ENCODE results near the gene PDE5A.

The PDE5A gene

DNA sequence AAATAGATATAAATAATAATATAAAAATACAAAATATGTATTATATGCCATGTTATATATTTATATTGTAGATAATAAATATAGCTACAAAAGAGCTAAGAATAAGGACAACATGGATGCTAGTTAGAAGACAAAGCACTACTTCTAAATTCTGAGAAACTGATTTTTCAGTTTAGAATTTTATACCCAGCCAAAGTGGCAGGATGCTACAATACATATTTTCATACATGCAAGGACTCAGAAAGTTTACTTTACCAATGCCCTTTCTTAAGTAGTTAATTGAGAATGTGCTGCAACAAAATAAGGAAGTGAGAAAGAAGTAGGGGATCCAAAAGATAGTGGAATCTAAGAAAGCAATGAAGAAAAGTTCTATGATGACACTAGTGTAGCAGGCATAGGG, 64.5 kb downstream of the PDE5A start:
- no peak for TF ChIP-seq SIN3A (IDR thresholded peaks at IDR 0.05; ENCODE audit: borderline replicate concordance, insufficient read depth, low read length)
- TF ChIP-seq, protein P1, sequence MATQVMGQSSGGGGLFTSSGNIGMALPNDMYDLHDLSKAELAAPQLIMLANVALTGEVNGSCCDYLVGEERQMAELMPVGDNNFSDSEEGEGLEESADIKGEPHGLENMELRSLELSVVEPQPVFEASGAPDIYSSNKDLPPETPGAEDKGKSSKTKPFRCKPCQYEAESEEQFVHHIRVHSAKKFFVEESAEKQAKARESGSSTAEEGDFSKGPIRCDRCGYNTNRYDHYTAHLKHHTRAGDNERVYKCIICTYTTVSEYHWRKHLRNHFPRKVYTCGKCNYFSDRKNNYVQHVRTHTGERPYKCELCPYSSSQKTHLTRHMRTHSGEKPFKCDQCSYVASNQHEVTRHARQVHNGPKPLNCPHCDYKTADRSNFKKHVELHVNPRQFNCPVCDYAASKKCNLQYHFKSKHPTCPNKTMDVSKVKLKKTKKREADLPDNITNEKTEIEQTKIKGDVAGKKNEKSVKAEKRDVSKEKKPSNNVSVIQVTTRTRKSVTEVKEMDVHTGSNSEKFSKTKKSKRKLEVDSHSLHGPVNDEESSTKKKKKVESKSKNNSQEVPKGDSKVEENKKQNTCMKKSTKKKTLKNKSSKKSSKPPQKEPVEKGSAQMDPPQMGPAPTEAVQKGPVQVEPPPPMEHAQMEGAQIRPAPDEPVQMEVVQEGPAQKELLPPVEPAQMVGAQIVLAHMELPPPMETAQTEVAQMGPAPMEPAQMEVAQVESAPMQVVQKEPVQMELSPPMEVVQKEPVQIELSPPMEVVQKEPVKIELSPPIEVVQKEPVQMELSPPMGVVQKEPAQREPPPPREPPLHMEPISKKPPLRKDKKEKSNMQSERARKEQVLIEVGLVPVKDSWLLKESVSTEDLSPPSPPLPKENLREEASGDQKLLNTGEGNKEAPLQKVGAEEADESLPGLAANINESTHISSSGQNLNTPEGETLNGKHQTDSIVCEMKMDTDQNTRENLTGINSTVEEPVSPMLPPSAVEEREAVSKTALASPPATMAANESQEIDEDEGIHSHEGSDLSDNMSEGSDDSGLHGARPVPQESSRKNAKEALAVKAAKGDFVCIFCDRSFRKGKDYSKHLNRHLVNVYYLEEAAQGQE (IDR thresholded peaks at IDR 0.05; ENCODE audit: insufficient read depth in 1 of 2, low read depth in 2 of 2, low read length in 2 of 2): no peak
- TF ChIP-seq TAF1 (IDR thresholded peaks at IDR 0.05; ENCODE audit: borderline replicate concordance, insufficient read depth, low read length): no peak
- no peak for TF ChIP-seq POLR2AphosphoS5 (IDR thresholded peaks at IDR 0.05; ENCODE audit: low read depth, low read length)
- TF ChIP-seq FOXP2 (optimal IDR thresholded peaks at IDR 0.05; ENCODE audit: borderline replicate concordance, extremely low read depth, extremely low read length, insufficient read depth): no peak

DNA sequence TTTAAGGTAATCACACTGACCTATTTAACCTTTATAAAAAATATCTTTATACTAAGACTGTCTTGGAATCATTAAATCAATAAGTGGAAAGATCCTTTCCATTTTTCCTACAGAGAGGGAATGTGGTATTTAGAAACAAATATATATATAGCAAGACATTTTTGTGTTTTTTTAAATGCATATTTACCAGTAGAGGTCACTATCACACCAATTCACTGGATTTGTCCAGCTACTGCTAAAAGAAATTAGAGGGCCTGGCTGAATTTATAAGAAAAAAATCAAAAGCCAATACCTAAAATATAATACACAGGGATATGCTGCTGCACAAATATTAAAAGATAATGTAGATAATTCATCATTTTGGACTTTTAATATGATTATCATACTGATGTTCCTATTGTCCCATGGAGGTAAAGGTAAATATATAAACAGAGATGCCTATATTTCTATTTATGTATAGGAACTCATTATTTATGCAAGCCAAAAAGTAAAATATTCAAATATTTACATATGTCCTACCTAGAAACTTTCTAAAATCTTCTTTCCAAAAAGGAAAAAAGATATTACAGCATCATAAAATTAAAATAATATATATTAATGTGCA, 69.5 kb downstream of the PDE5A start:
- TF ChIP-seq FOXP2 (optimal IDR thresholded peaks at IDR 0.05; ENCODE audit: borderline replicate concordance, extremely low read depth, extremely low read length, insufficient read depth) (no peak), SIN3A (IDR thresholded peaks at IDR 0.05; ENCODE audit: borderline replicate concordance, insufficient read depth, low read length) (no peak), TAF1 (IDR thresholded peaks at IDR 0.05; ENCODE audit: borderline replicate concordance, insufficient read depth, low read length) (no peak), POLR2AphosphoS5 (IDR thresholded peaks at IDR 0.05; ENCODE audit: low read depth, low read length) (no peak)
- TF ChIP-seq, protein P1 (IDR thresholded peaks at IDR 0.05; ENCODE audit: insufficient read depth in 1 of 2, low read depth in 2 of 2, low read length in 2 of 2): no peak

DNA sequence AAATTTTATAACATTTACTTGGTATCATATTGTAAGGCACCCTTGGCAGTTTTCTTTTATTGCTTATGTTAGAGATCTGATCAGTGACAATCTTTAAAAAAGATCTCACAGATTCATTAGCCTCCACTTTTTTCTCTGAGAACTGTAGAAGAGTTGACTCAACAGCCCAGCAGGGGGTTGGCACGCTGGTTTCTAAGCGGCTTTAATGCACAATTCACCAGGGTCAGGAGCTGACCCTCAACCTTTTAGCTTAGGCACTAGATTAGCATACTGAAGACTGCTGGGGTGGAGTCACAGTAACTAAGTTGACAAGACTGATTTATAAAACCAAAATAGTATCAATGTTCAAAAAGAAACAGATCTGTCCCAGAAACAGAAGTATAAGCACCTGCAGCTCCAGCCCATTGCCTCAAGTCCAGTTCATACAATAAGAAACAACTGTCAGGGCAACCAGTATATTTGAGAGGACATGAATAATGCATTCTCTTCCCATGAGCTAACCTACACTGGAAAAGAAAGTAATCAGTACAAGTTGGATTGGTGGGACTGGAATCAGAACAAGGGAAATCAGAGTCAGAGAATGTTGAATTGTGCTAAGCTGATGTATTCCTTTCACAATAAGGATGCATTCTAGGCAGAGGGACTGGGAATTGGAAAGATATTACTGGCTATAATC, 77.6 kb downstream of the PDE5A start:
- TF ChIP-seq TAF1 (IDR thresholded peaks at IDR 0.05; ENCODE audit: borderline replicate concordance, insufficient read depth, low read length) (no peak), POLR2AphosphoS5 (IDR thresholded peaks at IDR 0.05; ENCODE audit: low read depth, low read length) (no peak), FOXP2 (optimal IDR thresholded peaks at IDR 0.05; ENCODE audit: borderline replicate concordance, extremely low read depth, extremely low read length, insufficient read depth) (no peak), SIN3A (IDR thresholded peaks at IDR 0.05; ENCODE audit: borderline replicate concordance, insufficient read depth, low read length) (no peak)
- TF ChIP-seq, protein P1 (IDR thresholded peaks at IDR 0.05; ENCODE audit: insufficient read depth in 1 of 2, low read depth in 2 of 2, low read length in 2 of 2): no peak

DNA sequence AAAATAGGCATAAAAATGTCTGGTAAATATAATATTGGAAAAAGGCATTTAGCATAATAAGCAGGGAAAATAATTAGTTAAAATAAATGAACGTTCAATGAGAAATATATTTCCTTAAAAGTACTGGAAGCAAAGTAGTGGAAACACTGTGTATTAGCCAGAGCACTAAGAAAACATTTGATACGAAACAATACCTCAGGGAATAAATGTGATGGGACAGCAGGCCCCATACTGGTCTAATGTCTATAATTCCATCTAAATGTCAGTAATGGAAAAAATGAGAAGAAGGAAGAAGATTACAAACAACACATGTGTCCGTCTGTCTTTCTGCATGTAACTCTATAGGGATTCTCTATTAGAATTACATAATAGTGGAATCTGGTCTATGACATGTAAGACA, 79.0 kb downstream of the PDE5A start:
- TF ChIP-seq TAF1 (IDR thresholded peaks at IDR 0.05; ENCODE audit: borderline replicate concordance, insufficient read depth, low read length): no peak
- no peak for TF ChIP-seq POLR2AphosphoS5 (IDR thresholded peaks at IDR 0.05; ENCODE audit: low read depth, low read length)
- TF ChIP-seq FOXP2 (optimal IDR thresholded peaks at IDR 0.05; ENCODE audit: borderline replicate concordance, extremely low read depth, extremely low read length, insufficient read depth): no peak
- no peak for TF ChIP-seq SIN3A (IDR thresholded peaks at IDR 0.05; ENCODE audit: borderline replicate concordance, insufficient read depth, low read length)
- TF ChIP-seq, protein P1 (IDR thresholded peaks at IDR 0.05; ENCODE audit: insufficient read depth in 1 of 2, low read depth in 2 of 2, low read length in 2 of 2): no peak

All from PFSK-1 (cell line).